Measurements from ENCODE around the gene POLD3. TPM values are rescaled to one million over a fixed set of nuclear protein-coding genes. Genes with fewer than 3 reads are reported as not detected.
A peak's percentile ranks its signal among the peaks of the same experiment; 100 is the strongest.

The POLD3 gene
- total and polyA plus RNA-seq, 7 donors: 11.2 to 23.0 (median 14.1) TPM

GRCh38 chr11:74646954-74647353 lies 54.6 kb downstream of the POLD3 start:
- Histone ChIP-seq H3K27ac (peak overlapping the region in 3 of 4 donors; percentile 81 to 89 (median 85)), H3K27me3 (no peaks in the 10 kb centered on the region), H3K4me1 (peaks cover 0 to 92% (median 62%) of the 10 kb centered on the region in 4 donors), H3K4me3 (no peak overlapping the region), H3K9me3 (no peaks in the 10 kb centered on the region), H3K36me3 (no peaks in the 10 kb centered on the region)
- DNase-seq: no peak
- intact Hi-C loops (cut with DNase I): no loop called here
- 96 to 97% methylated on average over 7 of the region's 7 CpGs for WGBS, 2 donors
- TF ChIP-seq POLR2AphosphoS5 (IDR thresholded peaks at IDR 0.05): no peak
- TF ChIP-seq EP300 (IDR thresholded peaks at IDR 0.05): no peak
- no peak for TF ChIP-seq POLR2A (IDR thresholded peaks at IDR 0.05)
- no peak for TF ChIP-seq CTCF (IDR thresholded peaks at IDR 0.05)

- no peak overlapping the region for H3K4me3 ChIP-seq
- no peaks in the 10 kb centered on the region for H3K36me3 ChIP-seq
- intact Hi-C loops (cut with DNase I): no loop called here
- H3K9me3 ChIP-seq: no peaks in the 10 kb centered on the region
- H3K4me1 ChIP-seq: peaks cover 0 to 88% (median 60%) of the 10 kb centered on the region in 4 donors
- peak overlapping the region in 3 of 4 donors; percentile 81 to 89 (median 85) for H3K27ac ChIP-seq
- DNase-seq: no peak
- TF ChIP-seq CTCF (IDR thresholded peaks at IDR 0.05) (no peak), POLR2A (IDR thresholded peaks at IDR 0.05) (no peak), EP300 (IDR thresholded peaks at IDR 0.05) (no peak), POLR2AphosphoS5 (IDR thresholded peaks at IDR 0.05) (no peak)
- H3K27me3 ChIP-seq: no peaks in the 10 kb centered on the region
Measured at GRCh38 chr11:74647404-74647803, 55.0 kb downstream of the POLD3 start.

- H3K27ac ChIP-seq: peak overlapping the region in 3 of 4 donors; percentile 81 to 89 (median 85)
- peaks cover 0 to 83% (median 58%) of the 10 kb centered on the region in 4 donors for H3K4me1 ChIP-seq
- no peak for TF ChIP-seq POLR2A (IDR thresholded peaks at IDR 0.05)
- TF ChIP-seq POLR2AphosphoS5 (IDR thresholded peaks at IDR 0.05): no peak
- no peak for TF ChIP-seq CTCF (IDR thresholded peaks at IDR 0.05)
- TF ChIP-seq EP300 (IDR thresholded peaks at IDR 0.05): no peak
- H3K4me3 ChIP-seq: no peak overlapping the region
- WGBS, 2 donors: 90 to 91% methylated on average over 3 of the region's 3 CpGs
- no peaks in the 10 kb centered on the region for H3K9me3 ChIP-seq
- intact Hi-C loops (cut with DNase I): no loop called here
- H3K36me3 ChIP-seq: no peaks in the 10 kb centered on the region
- H3K27me3 ChIP-seq: no peaks in the 10 kb centered on the region
- no peak for DNase-seq
Measured at GRCh38 chr11:74647831-74648230, 55.4 kb downstream of the POLD3 start.

- intact Hi-C loops (cut with DNase I): no loop called here
- no peak overlapping the region for H3K4me3 ChIP-seq
- H3K36me3 ChIP-seq: no peaks in the 10 kb centered on the region
- H3K27ac ChIP-seq: peak overlapping the region in 3 of 4 donors; percentile 81 to 89 (median 85)
- TF ChIP-seq CTCF (IDR thresholded peaks at IDR 0.05) (no peak), EP300 (IDR thresholded peaks at IDR 0.05) (no peak), POLR2AphosphoS5 (IDR thresholded peaks at IDR 0.05) (no peak), POLR2A (IDR thresholded peaks at IDR 0.05) (no peak)
- no peaks in the 10 kb centered on the region for H3K9me3 ChIP-seq
- no peaks in the 10 kb centered on the region for H3K27me3 ChIP-seq
- no peak for DNase-seq
- peaks cover 0 to 73% (median 50%) of the 10 kb centered on the region in 4 donors for H3K4me1 ChIP-seq
- WGBS, 2 donors: 96% methylated on average over 4 of the region's 4 CpGs
Measured at GRCh38 chr11:74648894-74649293, 56.5 kb downstream of the POLD3 start.

GRCh38 chr11:74650498-74650897 lies 58.1 kb downstream of the POLD3 start:
- peaks cover 0 to 57% (median 36%) of the 10 kb centered on the region in 4 donors for H3K4me1 ChIP-seq
- H3K4me3 ChIP-seq: no peak overlapping the region
- H3K27ac ChIP-seq: peak overlapping the region in 2 of 4 donors; percentile 85 to 89
- peak in 3 of 4 donors; percentile 39 to 63 (median 52) for TF ChIP-seq POLR2AphosphoS5 (IDR thresholded peaks at IDR 0.05)
- no peak for TF ChIP-seq POLR2A (IDR thresholded peaks at IDR 0.05)
- WGBS, 2 donors: 79 to 82% methylated on average over 2 of the region's 2 CpGs
- H3K27me3 ChIP-seq: no peaks in the 10 kb centered on the region
- H3K9me3 ChIP-seq: no peaks in the 10 kb centered on the region
- intact Hi-C loops (cut with DNase I): no loop called here
- peak; percentile 77 for DNase-seq
- no peaks in the 10 kb centered on the region for H3K36me3 ChIP-seq

Data from sigmoid colon (tissue), 7 donors.